Measurements from ENCODE around the gene ABCB9. TPM values are rescaled to one million over a fixed set of nuclear protein-coding genes. Genes with fewer than 3 reads are reported as not detected.

The ABCB9 gene
- total and polyA plus RNA-seq, 5 donors, result 5.2 to 7.0 (median 6.3) TPM

DNA sequence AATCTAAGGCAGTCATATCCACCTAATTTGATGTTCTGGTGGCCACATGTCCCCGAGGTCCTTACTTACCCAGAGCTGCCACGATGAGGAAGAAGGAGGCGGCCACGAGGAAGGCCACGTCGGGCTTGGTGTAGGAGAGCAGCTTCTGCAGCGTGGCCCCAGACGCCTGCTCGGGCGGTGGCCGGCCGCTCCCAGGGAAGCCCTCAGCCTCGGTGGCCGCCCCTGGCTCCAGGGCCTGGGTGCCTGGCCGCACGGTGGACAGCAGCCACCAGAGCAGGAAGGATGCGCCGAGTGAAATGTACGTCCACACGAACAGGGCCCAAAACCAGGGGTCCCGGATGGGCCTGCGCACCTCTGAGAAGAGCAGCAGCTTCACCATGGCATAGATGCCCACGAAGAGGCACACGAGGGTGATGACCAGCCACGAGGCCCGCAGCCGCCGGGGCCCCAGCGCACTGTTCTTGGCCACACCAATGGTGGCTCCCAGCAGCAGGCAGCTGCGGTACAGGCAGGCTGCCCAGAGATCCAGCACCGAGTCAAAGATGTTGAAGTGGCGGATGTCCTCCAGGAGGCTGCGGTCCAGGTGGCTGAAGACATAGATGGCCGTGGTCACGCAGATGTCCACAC, 6.6 kb downstream of the ABCB9 start:
- H3K9me3 ChIP-seq (ENCODE audit: control insufficient read depth, low read length), result no peaks in the 10 kb centered on the region
- no peak overlapping the region for H3K27ac ChIP-seq (ENCODE audit: low read length)
- no peaks in the 10 kb centered on the region for H3K4me1 ChIP-seq (ENCODE audit: control insufficient read depth, insufficient read depth, low read length)
- 94% methylated on average over 35 of the region's 35 CpGs for WGBS
- H3K4me3 ChIP-seq (ENCODE audit: low read length), result no peak overlapping the region
- intact Hi-C loops (cut with DNase I), result loop anchor here in 1 of 4 donors (10.0 kb wide), 1 partner anchor 165 kb away; no protein-coding TSS in a partner anchor
- ATAC-seq, result no peak
- no peaks in the 10 kb centered on the region for H3K27me3 ChIP-seq (ENCODE audit: control insufficient read depth, insufficient read depth)
- peak in 1 of 3 donors; percentile 51 for DNase-seq

DNA sequence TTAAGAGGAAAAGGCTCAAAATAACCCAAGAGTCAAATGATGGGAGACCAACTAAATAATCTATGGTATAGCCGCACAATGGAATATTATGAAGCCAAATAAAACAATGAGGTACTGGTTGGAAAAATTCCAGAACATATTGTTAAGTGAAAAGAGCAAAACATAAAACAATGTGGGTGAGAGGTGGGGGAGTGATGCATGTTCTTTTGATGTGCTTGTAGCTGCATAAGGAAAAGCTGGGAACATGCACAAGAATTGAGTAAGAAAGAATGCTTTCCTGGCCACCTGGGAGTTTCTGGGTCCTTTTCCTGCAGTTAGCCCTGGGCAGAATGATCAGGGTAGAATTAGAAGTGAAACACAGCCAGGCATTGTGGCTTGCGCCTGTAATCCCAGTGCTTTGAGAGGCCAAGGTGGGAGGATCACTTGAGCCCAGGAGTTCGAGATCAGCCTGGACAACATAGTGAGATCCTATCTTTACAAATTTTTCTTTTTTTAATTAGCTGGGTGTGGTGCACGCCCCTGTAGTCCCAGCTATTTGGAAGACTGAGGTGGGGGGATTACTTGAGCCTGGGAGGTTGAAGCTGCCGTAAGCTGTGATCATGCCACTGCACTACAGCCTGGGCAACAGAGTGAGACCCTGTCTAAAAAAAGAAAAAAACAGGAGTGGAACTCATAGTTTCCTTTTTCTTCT, 7.9 kb downstream of the ABCB9 start:
- 74% methylated on average over 5 of the region's 5 CpGs for WGBS
- intact Hi-C loops (cut with DNase I), result loop anchor here in 1 of 4 donors (10.0 kb wide), 1 partner anchor 164 kb away; no protein-coding TSS in a partner anchor
- peak in 1 of 3 donors; percentile 26 for DNase-seq

GRCh38 chr12:122956035-122956434, 10.2 kb downstream of the ABCB9 start:
- no peak for ATAC-seq
- no peaks in the 10 kb centered on the region for H3K4me1 ChIP-seq (ENCODE audit: control insufficient read depth, insufficient read depth, low read length)
- no peak overlapping the region for H3K27ac ChIP-seq (ENCODE audit: low read length)
- no peaks in the 10 kb centered on the region for H3K9me3 ChIP-seq (ENCODE audit: control insufficient read depth, low read length)
- DNase-seq, result peak in 1 of 3 donors; percentile 10
- WGBS, result 82% methylated on average over 2 of the region's 2 CpGs
- intact Hi-C loops (cut with DNase I), result loop anchor here in 1 of 4 donors (10.0 kb wide), 1 partner anchor 161 kb away; no protein-coding TSS in a partner anchor
- no peak overlapping the region for H3K4me3 ChIP-seq (ENCODE audit: low read length)
- H3K27me3 ChIP-seq (ENCODE audit: control insufficient read depth, insufficient read depth), result no peaks in the 10 kb centered on the region

More for the DNA sequence above, 7.9 kb downstream of the ABCB9 start:
- Histone ChIP-seq H3K9me3 (ENCODE audit: control insufficient read depth, low read length) (no peaks in the 10 kb centered on the region), H3K4me3 (ENCODE audit: low read length) (no peak overlapping the region), H3K27me3 (ENCODE audit: control insufficient read depth, insufficient read depth) (no peaks in the 10 kb centered on the region), H3K27ac (ENCODE audit: low read length) (no peak overlapping the region), H3K4me1 (ENCODE audit: control insufficient read depth, insufficient read depth, low read length) (no peaks in the 10 kb centered on the region)
- ATAC-seq, result peak in 1 of 2 donors; percentile 25

GRCh38 chr12:122955156-122955555, 11.1 kb downstream of the ABCB9 start:
- DNase-seq (peak in 2 of 3 donors; percentile 12 to 13), ATAC-seq (no peak)
- H3K27ac ChIP-seq (ENCODE audit: low read length), result no peak overlapping the region
- H3K4me1 ChIP-seq (ENCODE audit: control insufficient read depth, insufficient read depth, low read length), result no peaks in the 10 kb centered on the region
- no peaks in the 10 kb centered on the region for H3K27me3 ChIP-seq (ENCODE audit: control insufficient read depth, insufficient read depth)
- H3K9me3 ChIP-seq (ENCODE audit: control insufficient read depth, low read length), result no peaks in the 10 kb centered on the region
- H3K4me3 ChIP-seq (ENCODE audit: low read length), result no peak overlapping the region
- 71% methylated on average over 8 of the region's 8 CpGs for WGBS
- intact Hi-C loops (cut with DNase I), result loop anchor here in 1 of 4 donors (10.0 kb wide), 1 partner anchor 160 kb away; no protein-coding TSS in a partner anchor

GRCh38 chr12:122951979-122952892, 14.0 kb downstream of the ABCB9 start:
- ATAC-seq (peak; percentile 91), DNase-seq (peak; percentile 74 to 90 (median 86))
- Histone ChIP-seq H3K9me3 (ENCODE audit: control insufficient read depth, low read length) (no peaks in the 10 kb centered on the region), H3K27ac (ENCODE audit: low read length) (no peak overlapping the region), H3K4me3 (ENCODE audit: low read length) (no peak overlapping the region), H3K27me3 (ENCODE audit: control insufficient read depth, insufficient read depth) (no peaks in the 10 kb centered on the region), H3K4me1 (ENCODE audit: control insufficient read depth, insufficient read depth, low read length) (no peaks in the 10 kb centered on the region)
- 67% methylated on average over 12 of the region's 12 CpGs for WGBS
- intact Hi-C loops (cut with DNase I), result loop anchor here (1.0 to 10.0 kb wide), 5 partner anchors 90 to 160 kb away; no protein-coding TSS in a partner anchor

- Histone ChIP-seq H3K9me3 (ENCODE audit: control insufficient read depth, low read length) (no peaks in the 10 kb centered on the region), H3K4me1 (ENCODE audit: control insufficient read depth, insufficient read depth, low read length) (peaks cover 5% of the 10 kb centered on the region), H3K27ac (ENCODE audit: low read length) (no peak overlapping the region), H3K4me3 (ENCODE audit: low read length) (no peak overlapping the region), H3K27me3 (ENCODE audit: control insufficient read depth, insufficient read depth) (no peaks in the 10 kb centered on the region)
- ATAC-seq (no peak), DNase-seq (peak in 1 of 3 donors; percentile 20)
- WGBS, result 90% methylated on average over 9 of the region's 9 CpGs
- intact Hi-C loops (cut with DNase I), result loop anchor here in 3 of 4 donors (5.0 to 10.0 kb wide), 3 partner anchors 89 to 159 kb away; no protein-coding TSS in a partner anchor
Observed at GRCh38 chr12:122951406-122951805, 14.9 kb downstream of the ABCB9 start.

DNA sequence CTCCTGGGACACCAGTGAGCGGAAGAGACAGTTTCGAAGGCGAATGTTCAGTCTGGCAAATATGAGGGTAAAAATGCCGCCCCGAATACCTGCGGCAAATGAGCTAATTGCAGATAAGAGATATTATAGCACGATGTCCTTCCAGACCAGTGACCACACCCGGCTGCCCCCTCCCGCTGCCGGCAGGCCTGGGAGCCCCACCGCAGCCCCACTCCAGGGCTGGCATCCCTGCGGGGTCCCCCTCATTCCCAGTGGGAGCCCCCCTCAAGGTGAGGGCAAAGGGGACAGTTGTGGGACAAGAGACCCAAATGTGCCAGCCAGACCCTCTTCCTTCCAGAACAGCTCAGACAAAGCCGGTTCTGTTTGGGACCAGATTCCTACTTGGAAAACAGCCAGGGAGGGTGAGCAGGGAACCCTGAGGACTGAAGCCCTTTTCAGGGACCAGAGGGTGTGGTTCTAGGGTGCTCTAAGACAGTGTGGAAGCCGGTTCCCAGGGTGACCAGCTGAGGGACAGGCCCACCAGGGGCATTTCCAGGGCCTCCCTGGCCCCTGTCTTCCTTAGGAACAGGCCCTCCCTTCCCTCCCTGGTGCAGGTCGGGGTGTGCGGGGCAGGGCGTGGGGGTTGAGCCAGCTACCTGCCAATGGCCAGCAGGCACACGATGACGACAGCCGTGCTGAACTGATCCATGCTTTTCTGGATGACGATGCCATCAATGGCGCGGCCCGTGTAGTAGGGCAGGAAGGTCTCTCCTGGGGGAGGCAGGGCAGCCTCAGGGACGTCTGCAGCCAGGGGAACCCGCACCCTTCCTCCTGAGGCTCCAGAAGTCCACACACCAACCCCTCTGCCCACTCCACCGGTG, 16.2 kb downstream of the ABCB9 start:
- intact Hi-C loops (cut with DNase I), result loop anchor here (2.0 to 10.0 kb wide), 4 partner anchors 88 to 158 kb away; no protein-coding TSS in a partner anchor

DNA sequence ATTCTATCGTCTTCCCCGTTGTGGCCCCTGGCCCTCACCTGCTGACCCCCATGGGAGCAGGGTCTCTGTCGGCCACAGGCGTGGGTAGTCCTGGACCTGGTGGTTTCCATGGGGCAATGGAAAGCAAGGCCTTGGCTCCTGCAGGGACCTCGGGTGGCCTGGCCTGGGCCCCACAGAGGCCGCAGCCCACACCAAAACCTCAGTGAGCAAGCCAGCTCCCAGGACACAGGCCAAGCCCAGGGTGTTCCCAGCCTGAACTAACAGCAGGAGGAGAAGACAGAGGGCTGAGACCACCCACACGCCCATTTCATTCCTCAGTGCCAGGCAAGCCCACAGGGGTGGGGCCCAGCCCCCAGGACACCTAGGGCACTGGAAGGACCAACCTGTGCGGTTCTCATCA, 16.9 kb downstream of the ABCB9 start:
- Histone ChIP-seq H3K27ac (ENCODE audit: low read length) (no peak overlapping the region), H3K4me1 (ENCODE audit: control insufficient read depth, insufficient read depth, low read length) (peaks cover 5% of the 10 kb centered on the region), H3K4me3 (ENCODE audit: low read length) (no peak overlapping the region), H3K9me3 (ENCODE audit: control insufficient read depth, low read length) (no peaks in the 10 kb centered on the region), H3K27me3 (ENCODE audit: control insufficient read depth, insufficient read depth) (no peaks in the 10 kb centered on the region)
- ATAC-seq (no peak), DNase-seq (peak in 2 of 3 donors; percentile 49 to 55)
- WGBS, result 84% methylated on average over 8 of the region's 8 CpGs
- intact Hi-C loops (cut with DNase I), result loop anchor here in 2 of 4 donors (2.0 to 5.0 kb wide), 2 partner anchors 91 to 157 kb away; no protein-coding TSS in a partner anchor

More for the DNA sequence above, 16.2 kb downstream of the ABCB9 start:
- 86% methylated on average over 27 of the region's 27 CpGs for WGBS
- DNase-seq (peak in 2 of 3 donors; percentile 45 to 47), ATAC-seq (no peak)
- Histone ChIP-seq H3K27me3 (ENCODE audit: control insufficient read depth, insufficient read depth) (no peaks in the 10 kb centered on the region), H3K9me3 (ENCODE audit: control insufficient read depth, low read length) (no peaks in the 10 kb centered on the region), H3K27ac (ENCODE audit: low read length) (no peak overlapping the region), H3K4me3 (ENCODE audit: low read length) (no peak overlapping the region), H3K4me1 (ENCODE audit: control insufficient read depth, insufficient read depth, low read length) (peaks cover 5% of the 10 kb centered on the region)

DNA sequence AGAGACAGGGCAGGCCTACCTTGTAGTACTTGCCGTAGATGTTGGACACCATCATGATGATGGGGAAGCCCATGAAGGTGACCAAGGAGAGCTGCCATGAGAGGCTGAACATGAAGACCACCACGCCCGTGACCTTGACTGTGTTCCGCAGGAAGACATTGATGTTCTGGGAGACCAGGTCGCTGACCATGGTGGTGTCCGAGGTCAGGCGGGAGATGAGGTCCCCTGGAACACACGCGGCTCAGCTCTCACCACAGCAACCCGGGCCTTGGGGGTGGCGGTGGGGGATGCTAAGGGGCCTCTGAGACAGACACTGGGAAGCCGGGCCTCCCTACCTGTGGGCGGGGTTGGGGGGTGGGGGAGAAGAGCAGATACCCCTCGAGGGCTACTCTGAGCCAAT, 17.7 kb downstream of the ABCB9 start:
- Histone ChIP-seq H3K9me3 (ENCODE audit: control insufficient read depth, low read length) (no peaks in the 10 kb centered on the region), H3K27ac (ENCODE audit: low read length) (no peak overlapping the region), H3K4me3 (ENCODE audit: low read length) (no peak overlapping the region), H3K4me1 (ENCODE audit: control insufficient read depth, insufficient read depth, low read length) (peaks cover 5% of the 10 kb centered on the region), H3K27me3 (ENCODE audit: control insufficient read depth, insufficient read depth) (no peaks in the 10 kb centered on the region)
- no peak for ATAC-seq
- intact Hi-C loops (cut with DNase I), result loop anchor here in 2 of 4 donors (2.0 to 5.0 kb wide), 2 partner anchors 90 to 156 kb away; no protein-coding TSS in a partner anchor
- WGBS, result 92% methylated on average over 14 of the region's 14 CpGs
- DNase-seq, result peak in 1 of 3 donors; percentile 1

All from right cardiac atrium (tissue), 5 donors.